DND-41 (cell line): ENCODE results near the gene INO80E.

Experiments used
- CTCF ChIP-seq: IDR thresholded peaks from 2 replicates; pipeline ENCODE4 v1.5.1; 2012; ENCODE audit warnings: borderline replicate concordance, low read length, moderate library complexity, mild to moderate bottlenecking; ENCODE audit not compliant: poor library complexity, severe bottlenecking; ENCODE audit errors: extremely low read depth
- EZH2 ChIP-seq: IDR thresholded peaks from 3 replicates; pipeline ENCODE4 v1.6.1; 2012; ENCODE audit warnings: borderline replicate concordance, low read depth, mild to moderate bottlenecking, moderate library complexity, low read length, inconsistent platforms; ENCODE audit not compliant: severe bottlenecking

- TF ChIP-seq CTCF: no peak
- TF ChIP-seq EZH2: no peak
Measured at GRCh38 chr16:29999605-30000004, 3.6 kb downstream of the INO80E start.
